ENCODE results near the gene STON2.
A peak's percentile ranks its signal among the peaks of the same experiment; 100 is the strongest.
"Not testable (repeated sequence)": the region's sequence is repeated elsewhere in the genome, so short reads cannot be mapped to it uniquely, and the experiment has no call there.

STON2 gene

GRCh38 chr14:81223788-81224187 is 176.3 kb downstream of the STON2 start:
- H3K36me3 ChIP-seq (replicated peaks in 1 of 2; ENCODE audit: control insufficient read depth in 2 of 2, insufficient read depth in 2 of 2, low read length in 2 of 2); H3K18ac ChIP-seq (ENCODE audit: low read length); H3K23ac ChIP-seq (ENCODE audit: low read depth, low read length, poor library complexity); H2BK15ac ChIP-seq (ENCODE audit: low read length); H2BK5ac ChIP-seq (ENCODE audit: low read length); H3K14ac ChIP-seq (ENCODE audit: low read length); H2BK120ac ChIP-seq (ENCODE audit: low read depth, low read length); H2AK5ac ChIP-seq (ENCODE audit: low read depth, low read length); H3K79me1 ChIP-seq (ENCODE audit: low read depth, low read length); H3K27ac ChIP-seq (replicated peaks; ENCODE audit: low read length); H4K8ac ChIP-seq (ENCODE audit: low read depth, low read length); H3K27me3 ChIP-seq (ENCODE audit: control insufficient read depth in 3 of 3, insufficient read depth in 3 of 3, low read depth in 1 of 3, low read length in 3 of 3); H2BK12ac ChIP-seq (ENCODE audit: low read length); H2AFZ ChIP-seq (ENCODE audit: low read length); H3K9me3 ChIP-seq (replicated peaks in 1 of 2; ENCODE audit: control insufficient read depth in 2 of 2, insufficient read depth in 1 of 2, low read depth in 1 of 2, low read length in 2 of 2); H3K4me3 ChIP-seq (ENCODE audit: low read length in 2 of 2); H3K4me1 ChIP-seq (ENCODE audit: control insufficient read depth in 2 of 2, insufficient read depth in 1 of 2, low read depth in 1 of 2, low read length in 2 of 2); H3K4ac ChIP-seq (ENCODE audit: low read length); DNase-seq (ENCODE audit: low spot score); H3K9ac ChIP-seq (ENCODE audit: low read depth, low read length, poor library complexity); H3K4me2 ChIP-seq (ENCODE audit: insufficient read depth, low read length, poor library complexity, severe bottlenecking); H4K91ac ChIP-seq (ENCODE audit: low read depth, low read length, poor library complexity): not testable (repeated sequence)
- no CpG with 5 or more reads among the region's 7 CpGs for WGBS, 2 donors (ENCODE audit: extremely low coverage in 2 of 2, insufficient read length in 2 of 2, insufficient replicate concordance in 1 of 2)

- H3K4me1 ChIP-seq (ENCODE audit: control insufficient read depth in 2 of 2, insufficient read depth in 1 of 2, low read depth in 1 of 2, low read length in 2 of 2): peaks cover 3 to 8% of the 10 kb centered on the region in 2 donors
- H3K36me3 ChIP-seq (replicated peaks in 1 of 2; ENCODE audit: control insufficient read depth in 2 of 2, insufficient read depth in 2 of 2, low read length in 2 of 2): peaks cover 0 to 2% of the 10 kb centered on the region in 2 donors
- DNase-seq (ENCODE audit: low spot score): no peak
- H3K27me3 ChIP-seq (ENCODE audit: control insufficient read depth in 3 of 3, insufficient read depth in 3 of 3, low read depth in 1 of 3, low read length in 3 of 3): no peaks in the 10 kb centered on the region
- no peak overlapping the region for H3K4me2 ChIP-seq (ENCODE audit: insufficient read depth, low read length, poor library complexity, severe bottlenecking)
- H2AK5ac ChIP-seq (ENCODE audit: low read depth, low read length): no peak overlapping the region
- H2AFZ ChIP-seq (ENCODE audit: low read length): no peak overlapping the region
- no peak overlapping the region for H4K91ac ChIP-seq (ENCODE audit: low read depth, low read length, poor library complexity)
- H3K27ac ChIP-seq (replicated peaks; ENCODE audit: low read length): no peak overlapping the region
- no peak overlapping the region for H2BK120ac ChIP-seq (ENCODE audit: low read depth, low read length)
- H3K4ac ChIP-seq (ENCODE audit: low read length): no peak overlapping the region
- no peak overlapping the region for H2BK12ac ChIP-seq (ENCODE audit: low read length)
- H3K9me3 ChIP-seq (replicated peaks in 1 of 2; ENCODE audit: control insufficient read depth in 2 of 2, insufficient read depth in 1 of 2, low read depth in 1 of 2, low read length in 2 of 2): no peaks in the 10 kb centered on the region
- no peak overlapping the region for H3K4me3 ChIP-seq (ENCODE audit: low read length in 2 of 2)
- H2BK15ac ChIP-seq (ENCODE audit: low read length): no peak overlapping the region
- no CpG with 5 or more reads among the region's 2 CpGs for WGBS, 2 donors (ENCODE audit: extremely low coverage in 2 of 2, insufficient read length in 2 of 2, insufficient replicate concordance in 1 of 2)
- H3K23ac ChIP-seq (ENCODE audit: low read depth, low read length, poor library complexity): no peak overlapping the region
- H3K14ac ChIP-seq (ENCODE audit: low read length): no peak overlapping the region
- no peak overlapping the region for H4K8ac ChIP-seq (ENCODE audit: low read depth, low read length)
- H3K9ac ChIP-seq (ENCODE audit: low read depth, low read length, poor library complexity): no peak overlapping the region
- H2BK5ac ChIP-seq (ENCODE audit: low read length): no peak overlapping the region
- no peak overlapping the region for H3K18ac ChIP-seq (ENCODE audit: low read length)
- no peaks in the 10 kb centered on the region for H3K79me1 ChIP-seq (ENCODE audit: low read depth, low read length)
Observed at GRCh38 chr14:81222691-81223090, 177.4 kb downstream of the STON2 start.

GRCh38 chr14:81222126-81222525 is 178.0 kb downstream of the STON2 start:
- H3K4me3 ChIP-seq (ENCODE audit: low read length in 2 of 2): peak overlapping the region in 1 of 2 donors; percentile 68
- no peak overlapping the region for H2BK120ac ChIP-seq (ENCODE audit: low read depth, low read length)
- H3K27me3 ChIP-seq (ENCODE audit: control insufficient read depth in 3 of 3, insufficient read depth in 3 of 3, low read depth in 1 of 3, low read length in 3 of 3): no peaks in the 10 kb centered on the region
- no peak for DNase-seq (ENCODE audit: low spot score)
- no peak overlapping the region for H4K91ac ChIP-seq (ENCODE audit: low read depth, low read length, poor library complexity)
- H3K9ac ChIP-seq (ENCODE audit: low read depth, low read length, poor library complexity): no peak overlapping the region
- peaks cover 3 to 8% of the 10 kb centered on the region in 2 donors for H3K4me1 ChIP-seq (ENCODE audit: control insufficient read depth in 2 of 2, insufficient read depth in 1 of 2, low read depth in 1 of 2, low read length in 2 of 2)
- no peak overlapping the region for H3K4me2 ChIP-seq (ENCODE audit: insufficient read depth, low read length, poor library complexity, severe bottlenecking)
- H3K9me3 ChIP-seq (replicated peaks in 1 of 2; ENCODE audit: control insufficient read depth in 2 of 2, insufficient read depth in 1 of 2, low read depth in 1 of 2, low read length in 2 of 2): no peaks in the 10 kb centered on the region
- no peak overlapping the region for H3K27ac ChIP-seq (replicated peaks; ENCODE audit: low read length)
- H3K23ac ChIP-seq (ENCODE audit: low read depth, low read length, poor library complexity): no peak overlapping the region
- H3K18ac ChIP-seq (ENCODE audit: low read length): no peak overlapping the region
- peaks cover 2% of the 10 kb centered on the region for H3K79me1 ChIP-seq (ENCODE audit: low read depth, low read length)
- no CpG with 5 or more reads among the region's 5 CpGs for WGBS, 2 donors (ENCODE audit: extremely low coverage in 2 of 2, insufficient read length in 2 of 2, insufficient replicate concordance in 1 of 2)
- H2BK15ac ChIP-seq (ENCODE audit: low read length): no peak overlapping the region
- H3K4ac ChIP-seq (ENCODE audit: low read length): no peak overlapping the region
- H2BK12ac ChIP-seq (ENCODE audit: low read length): no peak overlapping the region
- no peak overlapping the region for H3K14ac ChIP-seq (ENCODE audit: low read length)
- H2AK5ac ChIP-seq (ENCODE audit: low read depth, low read length): no peak overlapping the region
- H3K36me3 ChIP-seq (replicated peaks in 1 of 2; ENCODE audit: control insufficient read depth in 2 of 2, insufficient read depth in 2 of 2, low read length in 2 of 2): peaks cover 0 to 8% of the 10 kb centered on the region in 2 donors
- H2BK5ac ChIP-seq (ENCODE audit: low read length): no peak overlapping the region
- peak overlapping the region; percentile 97 for H2AFZ ChIP-seq (ENCODE audit: low read length)
- H4K8ac ChIP-seq (ENCODE audit: low read depth, low read length): no peak overlapping the region

GRCh38 chr14:81221579-81222102 is 178.5 kb downstream of the STON2 start:
- Histone ChIP-seq H4K8ac (ENCODE audit: low read depth, low read length) (no peak overlapping the region), H2BK5ac (ENCODE audit: low read length) (peak overlapping the region; percentile 97), H2AK5ac (ENCODE audit: low read depth, low read length) (no peak overlapping the region), H4K91ac (ENCODE audit: low read depth, low read length, poor library complexity) (no peak overlapping the region), H2BK12ac (ENCODE audit: low read length) (no peak overlapping the region), H3K36me3 (replicated peaks in 1 of 2; ENCODE audit: control insufficient read depth in 2 of 2, insufficient read depth in 2 of 2, low read length in 2 of 2) (peaks cover 0 to 12% of the 10 kb centered on the region in 2 donors), H3K9ac (ENCODE audit: low read depth, low read length, poor library complexity) (no peak overlapping the region), H3K79me1 (ENCODE audit: low read depth, low read length) (peaks cover 2% of the 10 kb centered on the region), H3K27me3 (ENCODE audit: control insufficient read depth in 3 of 3, insufficient read depth in 3 of 3, low read depth in 1 of 3, low read length in 3 of 3) (no peaks in the 10 kb centered on the region), H3K4ac (ENCODE audit: low read length) (no peak overlapping the region), H3K23ac (ENCODE audit: low read depth, low read length, poor library complexity) (no peak overlapping the region), H3K27ac (replicated peaks; ENCODE audit: low read length) (peak overlapping the region; percentile 100), H3K4me1 (ENCODE audit: control insufficient read depth in 2 of 2, insufficient read depth in 1 of 2, low read depth in 1 of 2, low read length in 2 of 2) (peaks cover 3 to 8% of the 10 kb centered on the region in 2 donors), H2BK120ac (ENCODE audit: low read depth, low read length) (no peak overlapping the region), H3K9me3 (replicated peaks in 1 of 2; ENCODE audit: control insufficient read depth in 2 of 2, insufficient read depth in 1 of 2, low read depth in 1 of 2, low read length in 2 of 2) (no peaks in the 10 kb centered on the region), H2AFZ (ENCODE audit: low read length) (peak overlapping the region; percentile 97), H3K18ac (ENCODE audit: low read length) (no peak overlapping the region), H2BK15ac (ENCODE audit: low read length) (no peak overlapping the region), H3K4me2 (ENCODE audit: insufficient read depth, low read length, poor library complexity, severe bottlenecking) (peak overlapping the region; percentile 48), H3K4me3 (ENCODE audit: low read length in 2 of 2) (peak overlapping the region; percentile 68 to 87), H3K14ac (ENCODE audit: low read length) (no peak overlapping the region)
- DNase-seq (ENCODE audit: low spot score): no peak
- WGBS, 2 donors (ENCODE audit: extremely low coverage in 2 of 2, insufficient read length in 2 of 2, insufficient replicate concordance in 1 of 2): no CpG with 5 or more reads among the region's 16 CpGs
